ENCODE data around the gene FAM50B.
A peak's percentile ranks its signal among the peaks of the same experiment; 100 is the strongest.

The FAM50B gene

DNA sequence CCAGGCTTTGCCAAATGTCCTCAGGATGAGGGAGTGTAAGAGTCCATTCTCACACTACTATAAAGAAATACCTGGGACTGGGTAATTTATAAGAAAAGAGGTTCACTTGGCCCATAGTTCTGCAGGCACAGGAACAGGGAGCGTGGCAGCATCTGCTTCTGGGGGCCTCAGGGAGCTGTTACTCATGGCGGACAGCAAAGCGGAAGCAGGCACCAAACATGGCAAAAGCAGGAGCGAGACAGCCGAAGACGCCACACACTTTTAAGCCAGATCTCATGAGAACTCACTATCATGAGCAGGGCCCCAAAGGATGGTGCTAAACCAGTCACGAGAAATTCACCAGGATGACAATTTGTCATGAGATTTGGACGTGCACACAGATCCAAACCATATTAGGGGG lies 22.8 kb downstream of the FAM50B start:
- no peak for DNase-seq (ENCODE audit: low spot score)

DNA sequence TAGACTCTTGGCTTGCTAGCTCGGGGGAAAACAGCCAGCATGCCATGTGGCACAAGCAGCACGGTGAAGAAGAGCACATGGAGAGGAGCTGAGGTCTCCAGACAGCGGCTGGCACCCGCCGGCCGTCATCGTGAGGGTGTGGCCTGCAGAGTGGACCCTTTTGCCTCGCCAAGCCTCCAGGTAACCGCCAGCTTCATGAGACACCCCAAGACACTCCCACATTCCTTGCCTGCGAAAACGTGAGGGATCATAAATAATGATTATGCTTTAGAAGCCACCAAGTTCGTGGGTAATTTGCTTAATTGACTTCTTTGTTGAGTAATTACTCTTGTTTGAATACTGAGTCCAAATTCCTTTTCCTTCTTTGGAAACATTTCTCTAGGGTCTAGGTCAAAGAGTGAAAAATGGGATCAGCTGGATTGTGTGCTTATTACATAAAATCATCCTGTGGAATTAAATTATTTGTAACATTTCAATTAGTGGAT lies 23.2 kb downstream of the FAM50B start:
- no peak for DNase-seq (ENCODE audit: low spot score)

DNA sequence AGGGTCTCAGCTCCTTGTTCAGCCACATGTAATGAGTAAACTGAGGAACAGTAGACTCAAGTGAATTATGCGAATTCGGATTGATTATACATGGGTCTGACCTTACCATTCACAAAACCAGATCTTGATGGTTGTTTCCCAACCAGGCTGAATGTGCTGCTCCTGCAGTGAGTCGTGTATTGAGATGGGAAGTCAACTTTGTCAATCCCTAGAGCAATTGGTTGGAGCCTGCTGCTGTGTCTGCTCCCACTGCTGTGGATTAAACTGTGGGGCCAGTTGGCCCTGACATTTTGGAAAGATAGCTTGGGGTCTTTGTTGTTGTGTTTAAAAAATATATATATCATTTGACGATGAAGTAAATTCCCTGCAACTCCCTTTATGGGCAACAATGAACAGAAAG lies 23.9 kb downstream of the FAM50B start:
- no peak for DNase-seq (ENCODE audit: low spot score)

DNA sequence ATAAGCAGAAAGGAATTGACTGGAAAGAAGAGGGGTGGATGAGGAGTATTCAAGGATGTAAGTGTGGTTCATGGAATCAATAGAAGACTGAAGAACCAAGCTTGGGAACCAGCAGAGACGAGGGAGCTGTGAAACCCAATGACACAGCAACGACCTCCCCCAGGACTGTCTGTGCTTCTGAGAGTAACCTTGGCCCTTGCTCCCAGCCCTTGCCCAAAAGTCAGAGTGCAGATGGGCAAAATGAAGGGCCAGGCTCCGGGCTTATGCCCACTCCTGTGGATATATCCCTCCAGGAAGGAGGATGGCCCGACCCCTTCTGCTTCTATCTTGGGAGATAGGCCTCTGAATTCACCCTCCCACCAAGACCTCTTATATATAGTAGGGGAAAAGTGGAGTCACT lies 24.9 kb downstream of the FAM50B start:
- no peak for DNase-seq (ENCODE audit: low spot score)

DNA sequence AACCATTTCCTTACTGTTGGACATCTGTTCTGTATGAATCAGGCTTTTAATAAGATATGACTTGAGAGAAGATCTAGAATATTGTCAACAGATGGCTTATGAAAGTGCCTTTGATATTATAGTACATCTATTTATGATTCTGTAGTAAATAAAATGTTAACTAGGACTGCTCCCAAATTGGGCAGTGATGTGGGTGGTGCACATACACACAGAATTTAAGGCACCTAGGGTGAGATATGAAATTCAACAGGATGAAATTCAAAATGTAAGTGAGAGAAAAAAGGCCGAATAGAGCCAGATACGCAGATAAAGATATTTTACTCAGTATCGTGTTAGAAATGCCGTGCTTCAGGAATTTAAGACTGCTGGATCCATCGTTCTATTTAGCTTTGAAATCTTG lies 26.3 kb downstream of the FAM50B start:
- no peak for DNase-seq (ENCODE audit: low spot score)

DNA sequence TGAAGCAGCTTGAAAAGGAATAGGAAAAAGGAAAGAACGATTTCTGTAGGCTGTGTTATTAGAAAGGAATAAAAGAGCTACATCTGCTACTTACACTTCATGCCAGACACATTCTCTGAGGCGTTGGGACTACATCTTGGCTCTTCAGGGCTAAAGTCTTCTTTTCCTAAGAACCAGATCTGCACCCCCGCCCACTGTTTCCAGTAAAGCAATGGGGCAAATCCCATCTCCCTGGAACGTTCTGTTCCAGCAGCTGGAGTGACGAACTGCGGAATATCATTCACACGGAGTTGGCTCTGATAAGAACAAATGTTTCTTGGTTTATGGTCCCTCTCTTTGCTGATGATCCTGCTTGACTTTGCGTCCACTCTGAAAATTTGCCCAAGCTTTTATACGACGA lies 26.9 kb downstream of the FAM50B start:
- no peak for DNase-seq (ENCODE audit: low spot score)

DNA sequence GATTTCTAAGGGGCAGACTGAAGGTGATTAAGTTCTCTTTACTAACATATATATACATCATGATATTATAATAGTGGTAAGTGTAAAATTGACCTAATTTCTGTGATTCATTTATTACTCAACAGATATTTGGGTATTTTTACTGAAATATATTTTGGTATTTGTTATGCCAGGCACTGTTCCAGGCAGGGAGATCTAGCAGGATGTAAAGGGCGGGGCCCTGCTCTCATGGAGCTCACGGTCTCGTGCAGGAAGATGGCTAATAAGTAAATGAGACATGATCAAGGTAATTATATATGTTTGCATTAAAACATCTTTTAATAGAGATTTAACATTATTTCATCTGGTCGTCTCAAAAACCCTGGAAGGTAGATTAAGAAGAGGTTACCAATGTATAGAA lies 27.7 kb downstream of the FAM50B start:
- no peak for DNase-seq (ENCODE audit: low spot score)

DNA sequence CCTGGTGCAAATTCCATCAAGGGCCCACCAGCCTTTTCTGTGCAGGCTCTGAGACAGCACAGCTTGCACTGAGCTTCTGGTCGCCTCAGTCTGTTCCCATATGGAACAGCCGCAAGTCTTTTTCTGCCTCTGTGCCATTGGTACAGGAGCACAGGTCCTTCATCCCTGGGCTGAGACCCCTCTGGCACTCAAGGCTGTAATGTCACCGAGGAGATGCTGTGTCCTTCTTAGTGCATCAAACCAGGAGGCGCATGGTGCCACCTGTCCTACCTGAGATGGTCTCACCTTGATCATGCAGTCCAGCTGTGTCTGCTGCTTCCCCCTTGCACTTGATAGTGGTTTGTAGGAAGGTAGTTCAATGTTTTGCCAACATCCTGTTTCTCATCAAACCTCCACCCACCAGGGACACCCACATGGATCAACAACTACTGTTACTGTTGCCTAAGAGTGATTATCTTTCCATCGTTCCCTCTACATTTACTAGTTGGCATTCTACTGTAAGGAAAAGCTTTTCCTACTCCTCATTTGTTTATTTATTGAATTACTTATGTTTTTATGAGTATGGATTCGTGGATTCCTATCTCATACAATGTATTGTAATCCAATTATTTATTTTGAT lies 29.0 kb downstream of the FAM50B start:
- DNase-seq (ENCODE audit: low spot score): no peak

DNA sequence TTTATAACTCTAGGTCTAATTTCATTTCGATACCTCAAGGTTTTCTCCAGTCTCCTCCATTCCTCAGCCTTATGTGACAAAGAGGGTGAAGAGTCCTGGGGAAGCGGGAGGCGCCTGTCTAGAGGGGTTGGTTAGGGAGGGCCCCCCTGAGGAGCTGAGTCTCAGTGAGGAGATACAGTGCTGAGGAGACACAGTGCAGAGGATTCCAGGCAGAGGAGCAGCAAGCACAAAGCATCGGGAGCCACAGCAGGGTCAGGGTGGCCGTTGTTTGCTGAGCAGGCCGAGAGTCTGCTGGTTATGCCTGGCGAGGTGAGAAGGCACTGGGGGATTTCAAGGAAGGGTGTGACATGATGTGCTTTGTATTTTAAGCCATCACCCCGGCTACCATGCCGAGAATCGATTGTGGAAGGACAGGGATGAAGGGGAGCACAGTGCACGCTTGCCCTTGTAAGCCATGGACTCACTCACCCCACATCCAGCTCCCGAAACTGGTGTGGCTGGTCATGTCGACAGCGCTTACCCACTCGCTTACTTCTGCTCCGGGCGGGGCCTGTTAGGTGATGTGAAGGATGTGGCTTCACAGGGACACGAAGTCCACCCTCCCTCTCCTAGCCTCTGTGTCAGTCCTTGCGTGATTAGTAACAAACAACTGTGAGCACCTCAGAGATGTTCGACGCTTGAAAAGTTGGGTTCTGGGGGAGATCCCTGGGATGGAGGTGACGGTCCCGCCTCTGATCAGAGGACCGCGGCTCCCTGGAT lies 30.2 kb downstream of the FAM50B start:
- DNase-seq (ENCODE audit: low spot score): no peak

DNA sequence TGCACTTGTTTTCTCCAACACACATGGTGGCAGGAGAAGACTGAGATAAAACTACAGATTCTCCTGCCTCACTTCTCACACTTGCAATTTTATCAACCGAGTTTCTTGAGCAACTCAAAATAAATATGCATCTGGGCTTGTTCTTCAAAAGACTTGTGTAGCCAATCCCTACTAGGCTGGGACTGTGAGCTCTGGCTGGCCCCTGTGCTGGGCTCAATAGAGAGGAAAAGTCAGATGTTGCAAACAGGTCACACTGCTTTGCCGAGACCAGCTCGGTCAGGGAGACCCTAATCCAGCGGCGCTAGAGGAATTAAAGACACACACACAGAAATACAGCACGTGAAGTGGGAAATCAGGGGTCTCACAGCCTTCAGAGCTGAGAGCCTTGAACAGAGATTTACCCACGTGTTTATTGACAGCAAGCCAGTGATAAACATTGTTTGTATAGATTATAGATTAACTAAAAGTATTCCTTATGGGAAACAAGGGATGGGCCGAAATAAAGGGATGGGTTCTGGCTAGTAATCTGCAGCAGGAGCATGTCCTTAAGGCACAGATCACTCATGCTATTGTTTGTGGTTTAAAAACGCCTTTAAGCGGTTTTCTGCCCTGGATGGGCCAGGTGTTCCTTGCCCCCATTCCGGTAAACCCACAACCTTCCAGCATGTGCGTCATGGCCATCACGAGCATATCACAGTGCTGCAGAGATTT lies 32.7 kb downstream of the FAM50B start:
- no peak for DNase-seq (ENCODE audit: low spot score)

DNA sequence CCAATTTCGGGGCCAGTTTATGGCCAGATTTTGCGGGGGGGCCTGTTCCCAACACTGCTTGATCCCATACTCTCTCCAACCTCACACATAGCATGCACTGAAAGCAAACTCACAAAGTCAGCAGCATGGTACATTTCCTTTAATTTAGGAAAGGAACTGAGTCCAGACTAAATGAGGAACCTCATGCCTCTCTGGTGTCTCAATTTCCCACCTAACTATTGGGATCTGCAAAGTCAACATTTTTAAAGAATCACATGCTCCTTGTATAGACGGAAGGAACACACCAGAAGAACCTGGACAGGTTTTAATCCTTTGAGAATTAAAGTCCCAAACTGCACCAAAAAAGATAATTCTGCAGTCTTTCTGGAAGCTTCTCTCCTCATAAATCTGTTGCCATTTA lies 33.3 kb downstream of the FAM50B start:
- DNase-seq (ENCODE audit: low spot score): no peak

DNA sequence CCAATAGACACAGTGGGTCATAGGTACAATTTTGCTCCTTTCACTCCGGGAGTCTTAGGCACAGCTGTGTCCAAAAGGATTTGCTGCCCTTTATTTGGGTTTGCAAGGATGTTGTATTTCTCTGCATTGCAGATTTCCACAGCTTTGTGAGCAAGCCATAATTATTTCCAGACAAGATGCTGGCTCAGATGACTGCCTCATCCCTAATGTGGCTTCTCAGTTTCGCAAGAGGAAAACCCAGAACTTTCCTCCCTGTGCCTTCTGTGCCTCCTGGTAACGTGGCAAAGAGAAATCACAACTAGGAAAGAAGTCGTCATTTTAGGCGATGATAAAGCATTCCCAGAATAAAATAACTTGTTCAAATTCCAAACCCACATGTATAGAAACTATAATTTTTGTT lies 33.7 kb downstream of the FAM50B start:
- peak; percentile 91 for DNase-seq (ENCODE audit: low spot score)

DNA sequence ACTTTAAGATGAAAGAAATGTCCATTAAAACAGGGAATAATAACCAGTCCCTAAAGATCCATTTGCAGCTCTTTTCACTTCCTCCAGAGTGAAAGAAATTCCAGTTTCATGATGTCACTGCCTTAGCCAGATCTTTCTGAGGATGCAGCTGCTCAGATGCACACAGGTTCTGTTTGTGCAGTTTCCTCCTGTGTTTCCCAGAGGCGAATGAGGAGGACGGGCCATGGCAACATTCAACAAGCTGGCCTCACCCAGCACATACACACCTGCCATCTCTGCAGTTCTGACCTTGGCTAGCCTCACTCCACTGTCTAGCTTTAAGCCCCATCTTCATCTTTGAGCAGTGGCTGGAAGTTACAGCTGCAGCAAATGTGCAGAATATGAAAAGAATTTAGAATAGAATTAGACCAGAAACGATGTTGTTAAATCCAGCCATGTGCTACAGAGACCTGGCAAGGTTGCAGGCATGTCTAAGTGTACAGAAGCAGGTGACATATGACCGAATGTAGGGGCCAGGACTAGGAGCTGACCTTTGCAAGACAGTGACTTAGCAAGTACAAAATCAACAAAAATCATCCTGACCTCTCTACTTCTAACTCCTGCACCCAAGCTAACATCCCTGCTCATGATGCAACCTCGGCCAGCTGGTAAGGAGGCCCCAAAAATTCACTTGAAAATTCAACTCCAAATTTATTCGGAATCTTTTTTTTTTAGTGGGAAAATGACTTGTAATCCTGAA lies 35.0 kb downstream of the FAM50B start:
- peak; percentile 62 for DNase-seq (ENCODE audit: low spot score)

DNA sequence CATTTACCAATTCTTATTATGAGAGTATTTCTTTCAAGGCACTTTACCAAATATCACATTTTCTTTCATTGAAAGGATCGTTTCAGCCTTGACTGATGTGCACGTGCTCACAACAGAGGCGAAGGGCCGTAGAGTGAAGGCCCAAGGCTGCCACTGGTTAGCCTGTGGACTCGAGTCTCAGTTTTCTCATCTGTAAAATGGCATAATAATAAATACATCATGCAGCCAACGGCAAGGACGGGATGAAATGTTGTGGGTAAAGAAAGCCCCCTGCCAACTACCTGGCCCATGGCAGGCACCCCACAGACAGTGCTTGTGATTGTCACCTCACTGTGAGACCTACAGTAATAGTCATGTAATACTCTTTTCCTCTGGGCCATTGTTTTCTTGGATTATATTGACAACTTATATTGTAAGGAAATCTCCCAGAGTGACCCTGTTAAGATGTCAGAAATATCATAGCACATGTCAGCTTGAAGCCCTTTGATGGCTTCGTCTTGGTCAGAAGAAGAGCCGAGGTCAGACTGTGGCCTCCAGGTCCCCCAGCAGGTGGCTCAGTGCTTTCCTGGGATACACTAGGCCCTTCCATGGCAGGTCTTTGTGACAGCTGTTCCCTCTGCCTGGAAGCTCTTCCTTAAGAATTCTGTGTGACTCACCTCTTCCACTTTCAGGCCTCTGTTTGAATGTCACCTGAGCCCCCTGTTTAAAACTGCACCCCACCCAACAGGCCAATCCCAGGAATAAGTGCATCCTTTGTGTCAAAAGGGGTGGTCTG lies 36.3 kb downstream of the FAM50B start:
- no peak for DNase-seq (ENCODE audit: low spot score)

DNA sequence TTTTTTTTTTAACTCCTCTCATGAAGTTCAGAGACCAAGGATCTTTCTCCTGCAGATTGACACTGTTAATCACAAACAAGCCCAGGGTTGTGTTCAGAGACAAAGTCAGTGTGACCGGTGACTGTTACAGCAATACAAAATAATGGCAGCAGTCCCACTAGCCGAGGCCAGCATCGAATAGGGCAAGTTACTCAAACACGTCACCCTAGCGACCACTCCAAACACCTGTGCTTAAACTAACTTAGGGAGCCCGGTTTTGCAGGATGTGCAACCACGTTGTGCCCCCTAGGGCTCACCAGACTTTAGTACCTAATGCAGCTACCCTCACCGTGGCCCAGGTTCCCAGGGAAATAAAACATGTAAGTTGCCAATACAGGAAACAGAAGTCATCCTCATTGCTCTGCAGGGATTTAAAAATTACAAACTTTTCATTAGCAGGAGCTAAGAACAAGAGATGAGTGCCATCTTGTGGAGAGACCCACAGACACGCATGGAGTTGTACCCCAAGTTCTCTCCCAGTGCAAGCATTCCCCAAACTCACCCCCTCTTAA lies 38.1 kb downstream of the FAM50B start:
- peak; percentile 48 for DNase-seq (ENCODE audit: low spot score)

DNA sequence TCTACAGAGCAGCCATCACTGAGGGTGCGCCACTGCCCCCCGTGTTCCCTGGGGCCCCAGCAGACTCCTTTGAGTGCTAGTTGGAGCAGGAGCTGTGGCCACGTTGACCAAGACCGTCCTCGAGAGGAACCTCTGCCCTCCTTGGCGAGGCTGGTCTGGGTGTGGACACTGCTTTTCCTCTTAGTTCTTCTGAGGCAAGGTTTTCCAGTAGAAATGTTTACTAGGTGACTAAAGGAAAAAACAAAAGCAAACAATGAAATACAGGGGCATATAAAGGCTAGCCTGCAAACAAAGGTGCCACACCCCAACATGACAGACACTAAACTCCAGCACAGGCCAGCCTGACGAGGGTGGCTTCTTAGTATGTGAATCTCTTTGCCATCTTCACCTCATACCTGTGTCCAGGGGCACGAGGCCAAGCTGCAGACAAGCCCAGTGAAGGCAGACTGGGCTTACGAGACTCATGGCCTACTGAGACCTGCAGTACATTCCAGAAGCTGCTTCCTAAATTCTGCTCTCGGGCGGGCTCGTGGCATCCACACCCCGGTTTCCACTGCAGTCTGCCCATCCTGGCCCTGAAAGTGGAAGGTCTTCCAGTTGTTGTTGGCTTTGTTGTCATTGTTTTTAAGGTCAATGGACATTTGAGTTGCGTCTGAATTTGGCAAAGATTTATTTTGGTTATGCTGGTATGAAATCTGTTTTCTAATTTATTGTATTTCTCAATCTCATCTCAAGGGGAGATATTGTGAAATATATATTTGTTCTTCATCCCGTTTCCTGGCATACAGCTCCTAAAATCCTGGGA lies 39.2 kb downstream of the FAM50B start:
- DNase-seq (ENCODE audit: low spot score): no peak

DNA sequence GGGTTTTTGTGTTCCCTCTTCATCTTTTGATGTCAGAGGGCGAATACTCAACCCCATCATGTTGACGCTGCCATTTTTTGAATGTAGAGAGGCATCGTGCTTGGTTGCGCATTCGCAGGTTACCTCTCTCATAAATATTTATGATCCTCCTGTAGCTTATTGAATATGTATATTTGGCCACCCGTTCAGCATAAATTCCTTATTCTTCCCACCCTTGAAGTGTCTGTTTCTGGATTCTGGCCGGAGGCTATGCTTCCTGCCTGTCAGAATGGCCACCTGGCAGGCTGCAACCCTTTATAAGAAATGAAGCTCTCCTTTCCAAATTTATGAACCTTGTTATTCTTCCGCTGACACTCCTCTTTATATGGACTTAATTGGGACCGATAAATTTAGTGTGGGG lies 40.9 kb downstream of the FAM50B start:
- DNase-seq (ENCODE audit: low spot score): no peak

DNA sequence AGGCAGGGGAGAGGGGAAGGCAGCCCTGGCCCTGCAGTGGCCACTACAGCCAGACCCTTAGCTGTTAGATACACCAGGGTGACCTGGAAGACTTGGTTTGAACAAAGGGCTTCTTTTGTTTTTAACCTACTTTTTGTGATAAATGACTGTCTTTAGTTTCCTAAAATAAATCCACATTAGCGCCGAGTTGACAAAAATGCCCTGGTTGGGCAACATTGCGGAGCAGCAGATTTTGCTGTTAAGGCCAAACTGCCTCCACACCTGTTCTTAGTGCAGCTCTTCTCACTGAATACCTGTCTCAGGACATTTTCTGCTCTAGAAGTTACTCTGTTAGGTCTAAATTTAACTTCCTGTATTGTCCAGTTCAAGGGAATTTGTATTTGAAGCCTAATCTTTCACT lies 42.7 kb downstream of the FAM50B start:
- no peak for DNase-seq (ENCODE audit: low spot score)

DNA sequence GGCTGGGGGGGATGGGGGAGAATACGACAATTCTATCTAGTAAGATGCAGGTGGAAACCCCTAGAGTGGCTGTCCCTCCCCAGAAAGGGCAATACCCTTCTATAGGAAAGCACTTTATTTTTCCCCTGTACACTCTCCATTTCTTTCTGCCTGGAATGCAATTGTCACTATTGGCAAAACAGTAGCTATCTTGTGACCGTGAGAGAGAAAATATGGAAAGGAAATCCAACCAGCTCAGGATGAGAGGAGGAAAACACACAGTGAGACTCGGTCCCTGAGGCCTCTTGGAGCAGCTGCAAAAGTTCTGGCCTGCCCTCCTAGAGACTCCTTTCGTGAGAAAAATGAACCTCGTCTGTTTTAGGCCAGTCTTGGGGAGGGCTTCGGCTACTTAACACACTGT lies 43.4 kb downstream of the FAM50B start:
- DNase-seq (ENCODE audit: low spot score): no peak

DNA sequence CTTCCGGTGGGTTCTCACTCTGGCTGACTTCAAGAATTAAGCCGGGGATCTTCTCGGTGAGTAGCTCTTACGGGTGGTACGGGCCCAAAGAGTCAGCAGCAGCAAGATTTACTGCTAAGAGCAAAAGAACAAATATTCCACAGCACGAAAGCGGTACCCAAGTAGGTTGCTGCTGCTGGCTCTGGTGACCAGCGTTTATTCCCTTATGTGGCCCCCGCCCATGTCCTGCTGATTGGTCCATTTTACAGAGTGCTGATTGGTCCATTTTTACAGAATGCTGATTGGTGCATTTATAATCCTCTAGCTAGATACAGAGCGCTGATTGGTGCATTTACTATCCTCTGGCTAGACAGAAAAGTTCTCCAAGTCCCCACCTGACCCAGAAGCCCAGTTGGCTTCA lies 44.3 kb downstream of the FAM50B start:
- no peak for DNase-seq (ENCODE audit: low spot score)

DNA sequence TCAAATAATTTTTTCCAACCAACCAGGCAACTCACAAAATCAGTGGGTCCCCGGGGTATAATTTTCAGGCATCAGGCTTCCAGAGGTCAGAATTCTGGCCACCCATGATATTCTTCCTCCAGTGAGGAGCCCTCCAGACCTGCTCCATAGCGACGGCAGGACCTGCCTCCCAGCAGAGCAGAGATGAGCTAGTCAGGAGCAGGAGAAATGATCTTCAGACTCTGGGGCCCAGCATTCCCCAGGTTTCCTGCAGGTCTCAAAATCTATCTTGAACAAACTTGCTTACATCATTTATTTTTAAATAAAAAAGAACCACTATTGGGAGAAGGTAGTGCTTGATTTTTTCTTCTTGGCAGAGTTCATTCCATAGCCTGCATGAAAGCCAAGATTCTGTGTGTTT lies 44.7 kb downstream of the FAM50B start:
- no peak for DNase-seq (ENCODE audit: low spot score)

Measured in AG08395 (cell line).